ENCODE measurements around the gene HIGD2B.
"Not testable (repeated sequence)": the region's sequence is repeated elsewhere in the genome, so short reads cannot be mapped to it uniquely, and the experiment has no call there.

Gene HIGD2B

GRCh38 chr15:72671525-72671924, 14.5 kb downstream of the HIGD2B start:
- TF ChIP-seq CTCF (IDR thresholded peaks at IDR 0.05; ENCODE audit: low read depth, low read length) = no peak
- DNase-seq (ENCODE audit: extremely low read depth, low read depth) = no peak

GRCh38 chr15:72670656-72671352, 15.2 kb downstream of the HIGD2B start:
- peak; percentile 16 for DNase-seq (ENCODE audit: extremely low read depth, low read depth)
- TF ChIP-seq CTCF (IDR thresholded peaks at IDR 0.05; ENCODE audit: low read depth, low read length) = peak; percentile 71

- not testable (repeated sequence) for DNase-seq (ENCODE audit: extremely low read depth, low read depth)
Observed at GRCh38 chr15:72669803-72670202, 16.2 kb downstream of the HIGD2B start.

GRCh38 chr15:72665706-72666105, 20.3 kb downstream of the HIGD2B start:
- DNase-seq (ENCODE audit: extremely low read depth, low read depth) = not testable (repeated sequence)

- DNase-seq (ENCODE audit: extremely low read depth, low read depth) = not testable (repeated sequence)
Observed at GRCh38 chr15:72663931-72664330, 22.1 kb downstream of the HIGD2B start.

- DNase-seq (ENCODE audit: extremely low read depth, low read depth) = not testable (repeated sequence)
Observed at GRCh38 chr15:72661081-72661480, 24.9 kb downstream of the HIGD2B start.

- DNase-seq (ENCODE audit: extremely low read depth, low read depth) = not testable (repeated sequence)
Observed at GRCh38 chr15:72656014-72656413, 30.0 kb downstream of the HIGD2B start.

- DNase-seq (ENCODE audit: extremely low read depth, low read depth) = not testable (repeated sequence)
Observed at GRCh38 chr15:72654397-72654796, 31.6 kb downstream of the HIGD2B start, which contains the start of gene GOLGA6B. GOLGA6B (plus strand) TSS chr15:72654697; CDS start chr15:72654738, 41 bp downstream.

- DNase-seq (ENCODE audit: extremely low read depth, low read depth) = not testable (repeated sequence)
Observed at GRCh38 chr15:72648631-72649253, 37.2 kb downstream of the HIGD2B start.

- DNase-seq (ENCODE audit: extremely low read depth, low read depth) = not testable (repeated sequence)
Observed at GRCh38 chr15:72642271-72642670, 43.7 kb downstream of the HIGD2B start.

GRCh38 chr15:72639759-72640483, 46.1 kb downstream of the HIGD2B start:
- DNase-seq (ENCODE audit: extremely low read depth, low read depth) = not testable (repeated sequence)

- DNase-seq (ENCODE audit: extremely low read depth, low read depth) = peak; percentile 51
Observed at GRCh38 chr15:72636519-72637282, 49.3 kb downstream of the HIGD2B start.

GRCh38 chr15:72629068-72629570, 56.9 kb downstream of the HIGD2B start:
- not testable (repeated sequence) for DNase-seq (ENCODE audit: extremely low read depth, low read depth)

- not testable (repeated sequence) for DNase-seq (ENCODE audit: extremely low read depth, low read depth)
Observed at GRCh38 chr15:72628249-72629067, 57.5 kb downstream of the HIGD2B start.

GRCh38 chr15:72626153-72626552, 59.8 kb downstream of the HIGD2B start:
- not testable (repeated sequence) for DNase-seq (ENCODE audit: extremely low read depth, low read depth)
